Dedifferentiated amniotic fluid mesenchymal stem cell (primary cell): Measurements from ENCODE around the gene STX5.
"Not testable (repeated sequence)": the region's sequence is repeated elsewhere in the genome, so short reads cannot be mapped to it uniquely, and the experiment has no call there.

Source experiments
- DNase-seq: peaks from one replicate; pipeline ENCODE4 v3.0.0-alpha.2; 2016; ENCODE audit errors: extremely low spot score

STX5 gene

DNA sequence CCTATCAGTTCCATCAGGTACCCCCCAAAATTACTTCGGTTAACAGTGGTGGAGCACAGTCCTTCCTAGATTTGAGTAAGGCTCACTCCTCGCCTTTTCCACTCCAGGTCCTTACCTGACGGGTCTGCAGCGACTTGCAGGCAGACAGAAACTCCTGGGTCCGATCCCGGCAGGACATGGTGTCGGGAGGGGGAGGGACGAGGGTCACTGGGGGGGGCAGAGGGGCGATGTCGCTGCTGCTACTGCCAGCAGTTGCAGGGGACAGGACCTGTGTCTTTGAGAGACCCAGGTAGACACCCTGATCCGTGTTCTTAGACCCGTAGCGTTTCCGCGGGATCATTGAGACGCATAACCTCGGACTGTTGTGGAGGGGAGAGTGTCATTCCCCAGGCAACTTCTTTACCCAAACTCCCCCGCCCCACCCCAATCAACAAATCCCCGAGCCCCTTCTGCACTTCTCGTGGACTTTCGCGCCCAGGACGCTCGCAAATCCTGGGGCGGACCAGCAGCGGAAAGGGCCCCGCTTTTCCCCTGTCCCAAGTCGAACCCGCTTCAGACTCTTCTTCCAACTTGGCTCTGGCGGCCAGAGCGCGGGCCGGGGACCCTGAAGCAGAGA is 839 bp downstream of the STX5 start:
- DNase-seq, result no peak

DNA sequence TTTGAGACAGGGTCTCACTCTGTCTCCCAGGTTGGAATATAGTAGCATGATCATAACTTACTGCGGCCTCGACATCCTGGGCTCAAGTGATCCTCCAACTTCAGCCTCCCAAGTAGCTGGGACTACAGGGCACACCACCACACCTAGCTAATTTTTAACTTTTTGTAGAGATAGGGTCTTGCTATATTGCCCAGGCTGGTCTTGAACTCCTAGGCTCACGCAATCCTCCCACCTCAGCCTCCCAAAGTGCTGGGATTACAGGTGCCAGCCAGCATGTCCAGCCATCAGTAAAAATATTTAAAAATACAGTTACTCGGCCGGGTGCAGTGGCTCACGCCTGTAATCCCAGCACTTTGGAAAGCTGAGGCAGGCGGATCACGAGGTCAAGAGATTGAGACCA is 3.7 kb downstream of the STX5 start:
- DNase-seq, result not testable (repeated sequence)

DNA sequence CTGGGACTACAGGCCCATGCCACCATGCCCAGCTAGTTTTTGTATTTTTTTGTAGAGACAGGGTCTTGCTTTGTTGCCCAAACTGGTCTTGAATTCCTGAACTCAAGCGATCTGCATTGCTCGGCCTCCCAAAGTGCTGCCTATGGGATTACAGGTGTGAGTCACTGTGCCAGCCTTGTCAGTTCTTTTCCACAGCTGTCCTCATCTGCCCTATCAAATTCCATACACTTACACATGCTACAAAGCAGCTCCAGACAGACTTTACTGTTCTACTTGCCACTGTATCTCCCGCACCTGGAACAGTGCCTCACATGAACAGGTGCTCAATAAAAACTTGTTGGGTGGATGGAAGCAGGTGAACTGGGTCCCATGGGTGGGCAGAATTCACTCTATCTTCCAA is 8.2 kb downstream of the STX5 start:
- no peak for DNase-seq

DNA sequence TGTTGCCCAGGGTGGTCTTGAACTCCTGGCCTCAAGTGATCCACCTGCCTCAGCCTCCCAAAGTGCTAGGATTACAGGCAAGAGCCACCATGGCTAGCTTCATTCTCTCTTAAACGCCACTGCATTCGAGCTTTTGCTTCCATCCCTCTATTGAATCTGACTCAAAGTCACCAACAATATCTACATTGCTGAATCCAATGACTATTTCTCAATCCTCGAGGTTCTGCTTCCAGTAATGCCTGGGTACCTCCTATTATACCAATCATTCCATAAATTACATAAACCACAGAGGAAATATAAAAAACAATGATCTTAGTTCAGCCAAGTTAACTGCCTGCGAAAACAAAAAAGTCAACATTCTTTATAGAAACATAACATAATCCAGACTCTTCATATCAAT is 14.7 kb downstream of the STX5 start:
- DNase-seq, result no peak

DNA sequence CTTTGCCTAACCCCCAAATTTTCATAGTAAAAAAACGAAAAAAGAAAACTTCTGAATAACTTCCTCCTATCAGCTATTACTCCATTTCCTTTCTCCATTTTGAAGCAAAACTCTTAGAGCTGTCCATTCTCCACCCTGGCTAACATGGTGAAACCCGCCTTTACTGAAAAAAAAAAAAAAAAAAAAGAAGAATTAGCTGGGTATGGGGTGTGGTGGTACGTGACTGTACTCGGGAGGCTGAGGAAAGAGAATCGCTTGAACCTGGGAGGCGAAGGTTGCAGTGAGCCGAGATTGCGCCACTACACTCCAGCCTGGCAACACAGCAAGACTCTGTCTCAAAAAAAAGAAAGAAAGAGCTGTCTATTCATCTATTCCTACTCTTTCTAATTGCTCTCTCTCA is 15.3 kb downstream of the STX5 start:
- no peak for DNase-seq

DNA sequence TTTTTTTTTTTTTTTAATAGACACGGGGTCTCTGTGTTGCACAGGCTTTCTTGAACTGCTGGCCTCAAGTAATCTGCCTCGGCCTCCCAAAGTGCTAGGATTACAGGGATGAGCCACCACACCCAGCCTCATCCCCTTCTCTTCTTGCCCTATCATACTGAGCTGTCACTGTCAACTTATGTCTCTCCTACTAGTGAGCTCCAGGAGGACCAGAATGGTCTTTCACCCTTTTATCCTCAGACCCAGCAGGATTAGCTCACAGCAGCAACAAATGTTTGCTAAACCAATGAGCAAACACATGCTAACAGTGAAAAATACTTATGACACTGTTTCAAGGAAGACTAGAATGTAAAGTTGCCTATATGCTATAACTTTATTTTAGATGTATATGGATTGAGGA is 20.2 kb downstream of the STX5 start:
- no peak for DNase-seq

DNA sequence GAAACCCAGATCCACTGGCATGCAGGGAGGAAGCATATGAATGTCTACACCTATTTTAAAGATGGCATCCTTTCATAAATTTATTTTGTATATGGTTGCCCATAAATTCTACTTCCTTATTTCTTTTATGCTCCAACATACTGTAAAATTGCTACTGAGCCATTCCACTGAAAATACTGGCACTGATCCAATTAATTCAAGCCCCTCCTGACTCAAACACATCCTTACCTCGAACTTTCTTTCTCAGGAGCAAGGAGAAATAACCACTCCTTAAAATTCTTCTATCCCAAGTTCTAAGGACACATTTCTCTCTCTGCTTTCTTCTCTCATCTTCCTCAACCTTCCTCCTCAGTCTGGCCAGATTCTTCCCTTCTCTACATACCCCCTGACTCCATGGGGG is 21.1 kb downstream of the STX5 start:
- no peak for DNase-seq

DNA sequence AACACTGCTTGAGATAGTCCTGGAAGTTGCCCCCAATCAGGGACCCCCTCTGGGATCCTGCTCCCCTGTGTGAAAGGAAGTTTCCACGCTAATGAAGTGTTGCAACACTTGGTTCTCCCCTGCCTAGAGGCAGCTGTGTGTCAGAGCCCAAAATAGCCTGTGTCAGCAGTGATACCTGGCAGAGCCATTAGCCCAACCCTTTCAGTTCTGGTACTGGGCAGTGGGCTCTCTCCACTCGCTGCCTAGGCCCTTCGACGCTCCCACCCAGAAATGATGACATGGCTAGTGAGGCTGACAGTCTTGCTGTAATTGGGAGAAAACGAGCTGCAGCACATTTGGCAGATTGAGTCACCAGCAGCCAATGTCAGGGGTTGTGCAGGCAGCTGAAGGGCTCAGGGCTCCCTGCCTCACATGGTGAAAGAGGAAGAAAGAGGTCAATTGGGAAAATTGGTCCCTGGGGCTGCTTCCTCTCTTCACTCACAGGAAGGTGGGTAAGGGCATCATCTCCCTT is 25.2 kb downstream of the STX5 start:
- no peak for DNase-seq

DNA sequence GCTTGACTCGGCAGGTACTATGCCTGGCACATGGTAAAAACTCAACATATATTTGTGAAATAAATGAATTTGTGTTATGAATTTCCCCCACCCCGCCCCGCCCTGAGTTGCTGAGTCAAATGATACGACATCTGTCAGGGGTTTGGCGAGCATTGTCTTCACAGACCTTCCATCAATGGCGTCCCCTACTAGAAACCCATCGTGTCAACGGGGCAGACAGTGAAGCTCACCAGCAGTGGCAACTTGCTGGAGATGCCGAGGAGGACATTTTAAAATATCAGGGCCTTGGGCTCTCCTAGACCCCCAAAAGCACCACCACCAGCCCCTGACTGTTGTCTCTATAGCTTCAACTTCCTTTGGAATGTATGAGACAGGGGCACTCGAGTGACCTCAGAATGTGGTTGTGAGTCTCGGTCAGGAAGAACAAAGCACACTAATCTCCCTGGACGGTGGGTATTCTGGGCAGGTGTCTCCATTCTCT is 25.9 kb downstream of the STX5 start:
- DNase-seq, result no peak

DNA sequence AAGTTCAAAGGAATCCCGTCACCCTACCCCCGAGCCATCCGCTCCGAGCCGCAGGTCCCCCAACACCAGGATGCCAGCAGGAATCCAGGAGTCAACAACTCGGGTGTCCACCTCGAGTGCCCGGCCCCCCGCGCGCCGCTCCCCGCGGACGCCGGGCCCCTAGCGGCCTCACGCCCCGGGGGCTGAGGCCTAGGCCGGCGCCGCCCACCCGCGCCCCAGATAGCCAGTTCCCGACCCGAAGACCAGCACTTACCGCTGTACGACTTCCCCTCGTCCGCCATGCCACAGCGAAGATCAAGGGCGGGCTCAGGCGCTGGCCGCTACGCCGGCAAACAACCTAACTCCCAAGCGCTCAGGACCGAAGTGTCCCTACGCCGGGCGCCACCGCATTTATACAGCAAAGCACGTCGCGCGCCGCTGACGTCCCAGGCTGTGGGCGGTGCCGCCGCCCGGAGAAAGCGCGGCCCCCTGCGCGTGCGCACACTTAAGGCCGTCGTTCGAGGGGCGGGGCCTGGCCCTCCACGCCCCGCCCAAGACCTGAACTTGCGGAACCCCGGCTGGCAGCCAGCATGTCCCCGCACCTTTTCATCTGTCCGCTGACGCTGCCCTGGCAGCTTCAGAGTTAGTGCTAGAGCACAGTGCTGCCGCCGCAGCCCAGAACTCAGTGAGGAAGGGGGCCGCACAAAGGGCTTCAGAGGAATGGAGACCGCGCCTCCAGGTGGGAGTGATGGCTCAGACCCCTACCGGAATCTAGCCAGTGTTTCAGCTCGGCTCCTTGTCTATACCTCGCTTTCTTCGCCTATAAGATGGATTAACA is 26.6 kb downstream of the STX5 start, which contains the start of gene NXF1:
Gene NXF1 (minus strand): TSS at position 365 of the 817 bp plus-strand sequence. CDS start 84 bp downstream, at position 281.
- peak; percentile 80 for DNase-seq

DNA sequence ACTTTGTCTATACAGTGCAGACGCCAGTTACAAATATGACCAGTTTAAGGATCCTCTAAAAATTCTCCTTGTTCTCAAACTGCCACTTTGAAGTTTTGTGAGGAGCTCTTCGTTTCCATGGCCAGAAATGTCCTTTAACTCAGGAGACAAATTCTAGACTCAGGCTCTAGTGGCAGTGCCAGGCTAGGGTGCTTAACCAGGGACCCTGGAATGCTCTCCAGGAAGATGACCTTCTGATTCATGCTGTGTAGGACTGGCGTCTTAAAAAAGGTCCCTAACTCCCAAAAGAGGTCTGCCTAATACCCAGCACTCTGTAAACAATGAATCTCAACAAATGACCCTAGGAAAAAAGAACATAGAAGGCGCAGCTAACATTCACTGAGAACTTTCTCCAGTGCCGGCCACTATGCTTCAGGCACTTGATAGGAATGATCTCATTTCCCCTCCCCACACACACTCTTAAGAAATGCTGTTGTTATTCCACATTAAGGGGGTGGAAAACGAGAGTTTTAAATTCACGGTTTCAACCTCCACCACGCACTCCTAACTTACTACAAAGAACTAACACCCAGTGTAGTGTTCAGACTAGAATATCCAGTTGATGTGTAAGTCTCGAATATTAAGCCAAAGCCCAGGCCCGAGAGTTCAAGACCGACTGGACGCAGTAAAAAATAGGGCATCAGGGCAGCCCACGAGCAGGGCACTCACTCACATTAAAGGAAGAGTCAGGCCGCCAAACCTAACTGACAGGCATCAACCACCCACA is 27.4 kb downstream of the STX5 start:
- DNase-seq, result peak; percentile 44

DNA sequence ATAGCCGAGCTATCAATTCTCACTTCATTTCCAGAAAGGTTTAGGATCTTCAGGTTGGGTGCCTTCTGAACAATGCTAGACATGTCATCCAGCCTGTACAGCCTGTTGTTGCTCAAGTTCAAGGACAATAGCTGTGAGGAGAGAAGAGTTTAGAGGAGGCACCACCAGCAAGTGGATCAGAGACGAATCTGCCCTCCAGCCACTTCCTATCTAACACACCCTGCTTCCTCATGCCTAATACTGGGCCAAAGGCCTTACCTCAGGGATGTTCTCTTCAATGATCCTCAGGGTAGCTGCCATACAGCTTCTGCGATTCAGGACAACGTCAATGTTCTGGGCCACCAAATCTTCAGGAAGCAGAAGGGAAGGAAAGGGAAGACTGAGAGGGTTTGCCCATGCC is 30.8 kb downstream of the STX5 start:
- DNase-seq, result no peak

DNA sequence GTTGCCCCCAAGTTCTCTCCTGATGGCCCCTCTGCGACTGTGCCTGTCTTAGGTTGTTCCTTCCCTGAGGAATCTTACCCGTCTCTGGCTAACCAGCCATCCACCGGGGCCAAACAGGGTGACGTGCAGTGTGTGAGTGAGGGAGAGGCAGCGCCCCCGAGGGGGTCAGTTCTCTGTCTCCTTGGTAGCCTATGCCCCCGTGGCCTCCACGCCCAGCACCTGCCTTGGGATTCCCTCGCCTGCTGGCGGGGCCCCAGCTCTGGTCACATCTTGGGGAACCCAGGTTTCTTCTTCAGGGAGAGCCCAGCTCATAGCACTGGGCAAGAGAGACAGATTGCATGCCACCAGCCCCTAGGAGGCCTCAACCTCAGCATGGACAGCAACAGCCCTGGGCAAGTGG is 32.4 kb downstream of the STX5 start:
- no peak for DNase-seq

DNA sequence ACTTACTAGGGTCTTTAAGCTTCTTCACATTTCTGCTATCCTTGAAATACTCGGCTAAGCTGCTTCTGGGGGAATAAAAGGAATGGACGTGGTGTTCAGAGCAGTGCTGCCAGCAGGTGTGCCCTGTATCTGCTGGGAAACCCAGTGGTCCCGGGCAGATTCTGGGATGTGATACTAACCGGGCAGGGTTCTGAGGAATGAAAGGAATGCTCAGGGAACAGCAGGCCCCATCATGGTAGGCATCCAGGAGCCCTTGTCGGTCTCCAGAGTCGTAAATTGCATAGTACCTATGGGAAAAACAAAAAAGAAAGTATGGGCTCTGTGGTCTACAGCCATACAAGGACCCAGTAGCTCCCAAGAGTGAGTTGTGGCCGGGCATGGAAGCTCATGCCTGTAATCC is 35.6 kb downstream of the STX5 start:
- DNase-seq, result no peak

DNA sequence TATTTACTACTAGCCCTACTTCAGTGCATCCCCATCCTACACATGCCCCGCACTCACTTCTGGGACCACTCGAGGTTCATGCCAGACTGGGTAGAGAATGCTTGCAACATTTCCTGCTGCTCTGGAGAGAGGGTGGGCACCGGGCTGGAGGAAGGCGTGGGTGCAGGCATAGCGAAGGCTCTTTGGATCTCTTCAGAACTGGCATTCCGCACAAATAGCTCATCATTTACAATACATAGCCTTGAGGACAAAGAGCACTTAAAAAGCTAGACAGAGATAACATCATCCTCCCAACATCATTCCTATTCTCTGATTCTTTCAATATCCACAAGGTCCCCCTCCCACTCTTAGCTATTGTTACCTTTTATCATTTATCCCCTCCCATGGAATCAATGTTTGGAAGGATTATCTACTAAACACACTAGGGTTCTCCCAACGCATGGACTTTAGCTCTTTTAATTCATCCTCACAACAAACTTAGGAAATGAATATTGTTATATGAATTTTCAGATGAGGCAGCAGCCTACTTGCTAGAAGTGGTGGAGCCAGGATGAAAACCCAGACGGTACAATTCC is 37.6 kb downstream of the STX5 start:
- DNase-seq, result no peak

DNA sequence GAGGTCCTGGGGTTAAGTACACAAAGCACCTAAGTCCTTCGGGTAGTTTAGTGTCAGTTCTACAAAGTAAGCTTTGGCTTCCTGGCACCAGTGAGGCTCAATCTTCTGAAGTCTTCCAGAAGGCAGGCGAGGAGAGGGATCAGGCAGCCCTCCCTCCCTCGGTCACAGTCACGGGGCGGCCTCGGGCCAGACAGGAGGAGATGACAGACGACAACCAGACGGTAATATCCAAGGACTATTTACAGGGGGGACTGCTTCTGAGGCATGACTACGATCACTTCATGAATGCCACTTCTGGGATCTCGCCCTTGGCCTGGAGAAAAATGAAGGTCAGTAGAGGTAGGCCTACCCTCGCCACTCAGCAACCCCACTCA is 39.7 kb downstream of the STX5 start:
- DNase-seq, result no peak

DNA sequence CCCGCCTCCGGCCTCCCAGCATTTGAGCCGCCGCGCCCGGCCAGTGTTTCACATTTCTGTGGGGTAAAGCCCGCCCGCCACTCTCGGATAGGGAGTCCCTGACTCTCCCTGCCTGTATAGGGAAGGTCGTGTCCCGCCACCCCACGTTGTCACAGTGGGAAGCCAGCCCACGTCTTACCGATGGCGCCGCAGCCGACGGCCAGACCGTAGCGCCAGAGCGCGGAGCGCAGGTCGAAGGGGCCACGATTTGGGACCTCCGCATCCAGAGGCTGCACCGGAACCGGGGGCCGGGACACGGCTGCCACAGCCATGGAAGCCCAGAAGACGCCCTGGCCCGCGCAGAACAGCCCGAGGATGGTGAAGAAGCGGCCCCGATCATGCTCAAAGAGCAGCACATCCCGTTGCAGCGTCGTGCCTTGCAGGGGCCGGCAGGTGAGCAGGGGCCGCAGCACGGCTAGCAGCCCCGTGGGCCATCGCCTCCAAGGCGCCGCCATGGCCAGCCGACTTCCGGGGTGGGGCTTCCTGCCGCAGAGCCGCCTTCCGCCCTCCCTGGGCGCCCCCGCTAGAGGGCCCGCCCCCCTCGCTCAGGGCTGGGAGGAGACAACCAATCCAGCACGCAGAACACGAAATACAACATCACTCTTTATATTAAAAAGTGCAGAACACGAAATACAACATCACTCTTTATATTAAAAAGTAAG is 40.2 kb downstream of the STX5 start, which contains the start of gene TMEM223:
Gene TMEM223 (minus strand): TSS at position 506 of the 701 bp plus-strand sequence. CDS start 12 bp downstream, at position 494.
- peak; percentile 75 for DNase-seq

DNA sequence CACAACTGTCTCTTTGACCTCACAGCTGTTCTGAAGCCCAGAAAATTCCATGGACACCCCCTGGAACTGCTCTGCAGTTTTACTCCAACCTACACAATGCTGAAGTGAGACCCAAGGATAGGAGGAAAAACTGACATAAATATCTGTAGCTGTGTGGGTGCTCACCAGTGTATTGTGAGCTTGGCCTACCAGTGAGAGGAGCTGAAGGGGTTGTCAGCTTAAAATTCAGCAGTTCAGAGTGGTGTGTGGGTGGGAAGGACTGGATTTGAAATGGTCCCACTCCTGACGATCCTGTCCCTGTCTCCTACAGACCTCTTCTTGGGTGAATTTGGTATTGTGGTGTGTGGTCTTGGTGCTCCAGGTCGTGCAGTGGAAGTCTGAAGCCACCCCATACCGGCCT is 42.3 kb downstream of the STX5 start:
- DNase-seq, result no peak

DNA sequence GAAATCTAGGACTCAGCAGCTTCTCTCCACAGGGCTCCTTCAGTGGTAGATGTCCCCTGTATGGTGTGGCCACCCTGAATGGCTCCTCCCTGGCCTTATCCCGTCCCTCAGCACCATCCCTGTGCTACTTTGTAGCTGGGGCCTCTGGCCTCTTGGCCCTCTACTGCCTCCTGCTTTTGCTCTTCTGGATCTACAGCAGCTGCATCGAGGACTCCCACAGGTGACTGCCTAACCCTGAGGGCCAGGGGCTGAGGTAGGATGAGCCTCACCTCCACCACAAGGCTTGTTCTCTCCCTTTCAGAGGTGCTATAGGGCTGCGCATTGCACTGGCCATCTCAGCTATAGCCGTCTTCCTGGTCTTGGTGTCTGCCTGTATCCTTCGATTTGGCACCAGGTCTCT is 42.9 kb downstream of the STX5 start:
- no peak for DNase-seq

DNA sequence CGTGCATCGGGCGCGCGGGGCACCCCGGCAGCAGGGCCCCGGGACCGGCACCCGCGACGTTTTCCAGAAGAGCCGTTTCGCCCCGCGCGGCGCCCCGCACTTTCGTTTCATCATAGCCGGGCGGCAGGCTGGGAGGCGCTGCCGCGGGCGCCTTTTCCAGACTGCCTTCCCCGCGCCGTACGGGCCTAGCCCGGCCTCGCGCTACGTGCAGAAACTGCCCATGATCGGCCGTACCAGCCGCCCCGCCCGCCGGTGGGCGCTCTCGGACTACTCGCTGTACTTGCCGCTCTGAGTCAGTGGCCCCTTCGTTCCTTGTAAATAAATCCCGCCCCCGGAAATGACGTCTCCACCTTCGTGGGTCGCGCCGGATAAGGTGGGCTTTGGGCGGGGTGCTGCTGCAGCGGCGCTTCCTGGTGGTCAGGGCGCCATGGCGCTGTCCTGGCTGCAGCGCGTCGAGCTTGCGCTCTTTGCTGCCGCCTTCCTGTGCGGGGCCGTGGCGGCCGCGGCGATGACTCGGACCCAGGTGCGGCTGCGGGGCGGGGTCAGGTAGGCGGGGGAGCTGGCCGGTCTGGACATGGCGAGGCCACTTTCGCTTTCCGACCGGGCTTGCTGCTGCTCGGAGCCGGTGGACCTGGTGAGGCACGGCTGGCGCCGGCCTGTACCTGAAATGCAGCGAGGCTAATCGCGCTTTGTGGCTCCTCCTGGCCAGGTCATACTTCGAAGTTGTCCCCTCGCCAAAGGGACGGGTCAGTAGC is 44.7 kb downstream of the STX5 start, which contains the start of gene TMEM179B:
Gene TMEM179B (plus strand): TSS at position 398 of the 755 bp plus-strand sequence. CDS start 30 bp downstream, at position 428.
- peak; percentile 98 for DNase-seq
